ENCODE data around the gene TESPA1.

DNA sequence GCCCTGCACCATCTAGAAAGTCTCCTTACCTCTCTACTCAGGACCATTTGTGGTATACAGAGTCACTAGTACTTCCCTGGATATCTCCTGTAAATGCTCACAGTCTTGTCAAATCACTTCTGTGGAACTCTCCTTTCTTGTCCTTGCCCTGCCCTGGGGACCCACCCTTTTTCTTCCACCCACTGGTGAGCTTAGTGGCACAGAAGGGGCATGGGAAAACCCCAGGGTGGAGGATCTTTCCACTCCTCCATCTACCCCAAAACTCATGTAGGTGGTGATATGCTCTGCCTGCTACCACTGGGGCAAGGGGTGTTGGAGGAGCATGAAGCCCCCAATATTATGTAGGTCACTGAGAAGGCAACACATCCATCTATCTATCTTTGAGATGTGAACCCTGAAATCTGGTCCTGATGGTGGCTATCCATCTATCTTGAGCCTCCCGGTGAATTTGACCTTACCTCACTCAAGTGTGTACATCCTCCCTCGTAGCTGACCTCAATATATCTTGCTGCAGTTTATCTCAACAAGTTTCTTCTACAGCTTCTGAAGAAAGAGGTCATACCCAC, 943 bp downstream of the TESPA1 start:
- TF ChIP-seq, protein P1, sequence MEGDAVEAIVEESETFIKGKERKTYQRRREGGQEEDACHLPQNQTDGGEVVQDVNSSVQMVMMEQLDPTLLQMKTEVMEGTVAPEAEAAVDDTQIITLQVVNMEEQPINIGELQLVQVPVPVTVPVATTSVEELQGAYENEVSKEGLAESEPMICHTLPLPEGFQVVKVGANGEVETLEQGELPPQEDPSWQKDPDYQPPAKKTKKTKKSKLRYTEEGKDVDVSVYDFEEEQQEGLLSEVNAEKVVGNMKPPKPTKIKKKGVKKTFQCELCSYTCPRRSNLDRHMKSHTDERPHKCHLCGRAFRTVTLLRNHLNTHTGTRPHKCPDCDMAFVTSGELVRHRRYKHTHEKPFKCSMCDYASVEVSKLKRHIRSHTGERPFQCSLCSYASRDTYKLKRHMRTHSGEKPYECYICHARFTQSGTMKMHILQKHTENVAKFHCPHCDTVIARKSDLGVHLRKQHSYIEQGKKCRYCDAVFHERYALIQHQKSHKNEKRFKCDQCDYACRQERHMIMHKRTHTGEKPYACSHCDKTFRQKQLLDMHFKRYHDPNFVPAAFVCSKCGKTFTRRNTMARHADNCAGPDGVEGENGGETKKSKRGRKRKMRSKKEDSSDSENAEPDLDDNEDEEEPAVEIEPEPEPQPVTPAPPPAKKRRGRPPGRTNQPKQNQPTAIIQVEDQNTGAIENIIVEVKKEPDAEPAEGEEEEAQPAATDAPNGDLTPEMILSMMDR (conservative IDR thresholded peaks at IDR 0.05), result no peak
- TF ChIP-seq EZH2 (IDR thresholded peaks at IDR 0.05; ENCODE audit: low read depth), result no peak
